Posterior vena cava (tissue), 2 donors: Measurements from ENCODE around the gene KRTAP9-2. TPM values are rescaled to one million over a fixed set of nuclear protein-coding genes. Genes with fewer than 3 reads are reported as not detected.
"Not testable (repeated sequence)": the region's sequence is repeated elsewhere in the genome, so short reads cannot be mapped to it uniquely, and the experiment has no call there.

Source experiments
- DNase-seq: peaks from one replicate; pipeline ENCODE4 v3.0.0-alpha.2; 2020; ENCODE audit warnings: low spot score
- intact Hi-C, 2 donors: fragments of 100-400 bp; cut with DNase I; formaldehyde crosslinking; loops; one replicate each; pipeline versions ENCODE4 v1.14.1 to v1.14.2; 2022 to 2023
- total RNA-seq, 2 donors: library from RNA; stranded (reverse); fragmentation: NEBNext Ultra II Directional; extraction: Animal tissue kit (Norgen Biotek cat#: 25700); gene quantifications; one replicate each; pipeline ENCODE4 v1.2.1, GENCODE V29; 2021
- donor health status: DM: yes; HTN: yes; CAD: no.
- donor health status: DM: yes; HTN: yes; CAD: no.

Gene KRTAP9-2
- total RNA-seq, 2 donors from 2014 or later: not detected

- intact Hi-C loops: not testable (repeated sequence)
These were observed 49.3 kb downstream of the KRTAP9-2 start, which contains the start of gene KRTAP9-7 for GRCh38 chr17:41275648-41276190. Gene KRTAP9-7, plus strand, starts transcription at chr17:41275698. Its CDS starts 0 bp downstream, at chr17:41275698.

More at GRCh38 chr17:41275648-41276190, 49.3 kb downstream of the KRTAP9-2 start, which contains the start of gene KRTAP9-7:
- DNase-seq: not testable (repeated sequence)

Other genes starting within 250 kb of the KRTAP9-2 start
- not detected for gene KRT40, start 242.3 kb upstream of the KRTAP9-2 start, total RNA-seq
- not detected for gene KRTAP3-3, start 232.5 kb upstream of the KRTAP9-2 start, total RNA-seq
- gene KRTAP3-2, start 226.7 kb upstream of the KRTAP9-2 start, total RNA-seq: not detected
- gene KRTAP3-1, start 217.5 kb upstream of the KRTAP9-2 start, total RNA-seq: not detected
- not detected for gene KRTAP1-5, start 199.4 kb upstream of the KRTAP9-2 start, total RNA-seq
- gene KRTAP1-4, start 196.5 kb upstream of the KRTAP9-2 start, total RNA-seq: not detected
- not detected for gene KRTAP1-3, start 191.8 kb upstream of the KRTAP9-2 start, total RNA-seq
- gene KRTAP1-1, start 185.2 kb upstream of the KRTAP9-2 start, total RNA-seq: not detected
- not detected for gene KRTAP2-1, start 179.3 kb upstream of the KRTAP9-2 start, total RNA-seq
- gene KRTAP2-2, start 171.4 kb upstream of the KRTAP9-2 start, total RNA-seq: not detected
- gene KRTAP2-3, start 166.5 kb upstream of the KRTAP9-2 start, total RNA-seq: not detected
- not detected for gene KRTAP2-4, start 160.8 kb upstream of the KRTAP9-2 start, total RNA-seq
- not detected for gene KRTAP4-7, start 142.5 kb upstream of the KRTAP9-2 start, total RNA-seq
- gene KRTAP4-8, start 128.5 kb upstream of the KRTAP9-2 start, total RNA-seq: not detected
- not detected for gene KRTAP4-16, start 124.4 kb upstream of the KRTAP9-2 start, total RNA-seq
- gene KRTAP4-9, start 121.3 kb upstream of the KRTAP9-2 start, total RNA-seq: not detected
- not detected for gene KRTAP4-11, start 108.3 kb upstream of the KRTAP9-2 start, total RNA-seq
- not detected for gene KRTAP4-12, start 102.5 kb upstream of the KRTAP9-2 start, total RNA-seq
- gene KRTAP4-6, start 86.1 kb upstream of the KRTAP9-2 start, total RNA-seq: not detected
- gene KRTAP4-5, start 76.8 kb upstream of the KRTAP9-2 start, total RNA-seq: not detected
- gene KRTAP4-4, start 65.9 kb upstream of the KRTAP9-2 start, total RNA-seq: not detected
- gene KRTAP4-3, start 58.4 kb upstream of the KRTAP9-2 start, total RNA-seq: not detected
- not detected for gene KRTAP4-2, start 48.4 kb upstream of the KRTAP9-2 start, total RNA-seq
- gene KRTAP4-1, start 41.7 kb upstream of the KRTAP9-2 start, total RNA-seq: not detected
- gene KRTAP9-1, start 36.8 kb upstream of the KRTAP9-2 start, total RNA-seq: not detected
- gene KRTAP9-3, start 5.8 kb downstream of the KRTAP9-2 start, total RNA-seq: not detected
- not detected for gene KRTAP9-8, start 11.4 kb downstream of the KRTAP9-2 start, total RNA-seq
- not detected for gene KRTAP9-4, start 23.0 kb downstream of the KRTAP9-2 start, total RNA-seq
- not detected for gene KRTAP9-9, start 28.7 kb downstream of the KRTAP9-2 start, total RNA-seq
- not detected for gene KRTAP9-6, start 38.7 kb downstream of the KRTAP9-2 start, total RNA-seq
- not detected for gene KRTAP9-7, start 49.0 kb downstream of the KRTAP9-2 start, total RNA-seq
- not detected for gene KRTAP29-1, start 76.2 kb downstream of the KRTAP9-2 start, total RNA-seq
- not detected for gene KRTAP16-1, start 82.7 kb downstream of the KRTAP9-2 start, total RNA-seq
- gene KRTAP17-1, start 89.1 kb downstream of the KRTAP9-2 start, total RNA-seq: not detected
- not detected for gene KRT33A, start 124.2 kb downstream of the KRTAP9-2 start, total RNA-seq
- not detected for gene KRT33B, start 143.2 kb downstream of the KRTAP9-2 start, total RNA-seq
- not detected for gene KRT34, start 155.7 kb downstream of the KRTAP9-2 start, total RNA-seq
- gene KRT31, start 171.0 kb downstream of the KRTAP9-2 start, total RNA-seq: not detected
- not detected for gene KRT37, start 197.9 kb downstream of the KRTAP9-2 start, total RNA-seq
- not detected for gene KRT38, start 214.3 kb downstream of the KRTAP9-2 start, total RNA-seq
- under 1 TPM in 1 of 2 donors, not detected in 1; 0.23 TPM for gene KRT32, start 240.7 kb downstream of the KRTAP9-2 start, total RNA-seq